ENCODE results near the gene HOXA7. TPM values are rescaled to one million over a fixed set of nuclear protein-coding genes. Genes with fewer than 3 reads are reported as not detected.

Gene HOXA7
- total RNA-seq, 1 donor from 2014 or later = 34.2 TPM

GRCh38 chr7:27161214-27161720 is 4.8 kb upstream of the HOXA7 start:
- no peak for TF ChIP-seq CTCF (IDR thresholded peaks at IDR 0.05; ENCODE audit: insufficient read depth, low read length, poor library complexity, severe bottlenecking)
- peaks cover 4% of the 10 kb centered on the region for H3K36me3 ChIP-seq (ENCODE audit: control insufficient read depth, insufficient read depth, low read length)
- DNase-seq (ENCODE audit: low read depth) = no peak
- H3K27me3 ChIP-seq (ENCODE audit: control insufficient read depth, insufficient read depth, low read length) = no peaks in the 10 kb centered on the region
- peak overlapping the region; percentile 72 for H3K4me3 ChIP-seq (ENCODE audit: low read depth, low read length)

GRCh38 chr7:27160546-27161213 is 4.2 kb upstream of the HOXA7 start:
- H3K27me3 ChIP-seq (ENCODE audit: control insufficient read depth, insufficient read depth, low read length) = no peaks in the 10 kb centered on the region
- H3K36me3 ChIP-seq (ENCODE audit: control insufficient read depth, insufficient read depth, low read length) = peaks cover 4% of the 10 kb centered on the region
- no peak for DNase-seq (ENCODE audit: low read depth)
- peak overlapping the region; percentile 72 for H3K4me3 ChIP-seq (ENCODE audit: low read depth, low read length)
- peak; percentile 94 for TF ChIP-seq CTCF (IDR thresholded peaks at IDR 0.05; ENCODE audit: insufficient read depth, low read length, poor library complexity, severe bottlenecking)

- no peak for TF ChIP-seq CTCF (IDR thresholded peaks at IDR 0.05; ENCODE audit: insufficient read depth, low read length, poor library complexity, severe bottlenecking)
- H3K4me3 ChIP-seq (ENCODE audit: low read depth, low read length) = peak overlapping the region; percentile 72
- DNase-seq (ENCODE audit: low read depth) = no peak
- H3K36me3 ChIP-seq (ENCODE audit: control insufficient read depth, insufficient read depth, low read length) = peaks cover 4% of the 10 kb centered on the region
- H3K27me3 ChIP-seq (ENCODE audit: control insufficient read depth, insufficient read depth, low read length) = no peaks in the 10 kb centered on the region
Measured at GRCh38 chr7:27160145-27160545, 3.7 kb upstream of the HOXA7 start.

GRCh38 chr7:27159266-27160144 is 3.0 kb upstream of the HOXA7 start:
- DNase-seq (ENCODE audit: low read depth) = no peak
- Histone ChIP-seq H3K27me3 (ENCODE audit: control insufficient read depth, insufficient read depth, low read length) (no peaks in the 10 kb centered on the region), H3K36me3 (ENCODE audit: control insufficient read depth, insufficient read depth, low read length) (peaks cover 4% of the 10 kb centered on the region), H3K4me3 (ENCODE audit: low read depth, low read length) (peak overlapping the region; percentile 76)
- TF ChIP-seq CTCF (IDR thresholded peaks at IDR 0.05; ENCODE audit: insufficient read depth, low read length, poor library complexity, severe bottlenecking) = no peak

- DNase-seq (ENCODE audit: low read depth) = no peak
- TF ChIP-seq CTCF (IDR thresholded peaks at IDR 0.05; ENCODE audit: insufficient read depth, low read length, poor library complexity, severe bottlenecking) = no peak
- Histone ChIP-seq H3K4me3 (ENCODE audit: low read depth, low read length) (peak overlapping the region; percentile 76), H3K27me3 (ENCODE audit: control insufficient read depth, insufficient read depth, low read length) (no peaks in the 10 kb centered on the region), H3K36me3 (ENCODE audit: control insufficient read depth, insufficient read depth, low read length) (peaks cover 2% of the 10 kb centered on the region)
Measured at GRCh38 chr7:27158436-27159265, 2.2 kb upstream of the HOXA7 start.
